ENCODE data around the gene PSME3IP1.

DNA sequence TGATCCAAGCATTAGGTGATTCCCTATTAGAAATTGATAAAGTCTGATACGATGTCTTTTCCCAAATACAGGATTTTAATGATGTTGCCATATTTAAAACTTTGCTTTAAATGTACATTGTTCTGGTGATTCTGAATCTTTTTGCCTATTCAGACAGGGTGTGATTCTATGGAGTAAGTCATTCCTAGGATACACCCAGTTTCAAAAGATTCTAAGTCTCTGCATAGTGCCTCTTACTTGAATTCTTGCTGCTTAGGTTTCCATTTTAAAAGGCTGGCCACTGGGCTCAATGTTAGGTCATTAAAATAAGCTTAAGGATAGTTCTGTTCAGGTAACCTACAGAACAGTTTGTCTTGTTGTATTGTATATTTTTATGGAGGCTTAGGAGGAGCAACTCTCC, 37.2 kb upstream of the PSME3IP1 start:
- TF ChIP-seq, protein P1, sequence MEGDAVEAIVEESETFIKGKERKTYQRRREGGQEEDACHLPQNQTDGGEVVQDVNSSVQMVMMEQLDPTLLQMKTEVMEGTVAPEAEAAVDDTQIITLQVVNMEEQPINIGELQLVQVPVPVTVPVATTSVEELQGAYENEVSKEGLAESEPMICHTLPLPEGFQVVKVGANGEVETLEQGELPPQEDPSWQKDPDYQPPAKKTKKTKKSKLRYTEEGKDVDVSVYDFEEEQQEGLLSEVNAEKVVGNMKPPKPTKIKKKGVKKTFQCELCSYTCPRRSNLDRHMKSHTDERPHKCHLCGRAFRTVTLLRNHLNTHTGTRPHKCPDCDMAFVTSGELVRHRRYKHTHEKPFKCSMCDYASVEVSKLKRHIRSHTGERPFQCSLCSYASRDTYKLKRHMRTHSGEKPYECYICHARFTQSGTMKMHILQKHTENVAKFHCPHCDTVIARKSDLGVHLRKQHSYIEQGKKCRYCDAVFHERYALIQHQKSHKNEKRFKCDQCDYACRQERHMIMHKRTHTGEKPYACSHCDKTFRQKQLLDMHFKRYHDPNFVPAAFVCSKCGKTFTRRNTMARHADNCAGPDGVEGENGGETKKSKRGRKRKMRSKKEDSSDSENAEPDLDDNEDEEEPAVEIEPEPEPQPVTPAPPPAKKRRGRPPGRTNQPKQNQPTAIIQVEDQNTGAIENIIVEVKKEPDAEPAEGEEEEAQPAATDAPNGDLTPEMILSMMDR (conservative IDR thresholded peaks at IDR 0.05; ENCODE audit: low read length), result no peak
- no peak for TF ChIP-seq EZH2phosphoT487 (IDR thresholded peaks at IDR 0.05; ENCODE audit: borderline replicate concordance)
